GM13976 (cell line): ENCODE data around the gene KRCC1.

Experiments
- DNase-seq: peaks from one replicate; pipeline ENCODE4 v3.0.0; 2012; ENCODE audit warnings: low spot score
- CTCF ChIP-seq: IDR thresholded peaks from 2 replicates; pipeline ENCODE4 v1.5.1; 2012; ENCODE audit warnings: borderline replicate concordance, mild to moderate bottlenecking; ENCODE audit not compliant: insufficient read depth; ENCODE audit errors: extremely low read depth, missing control alignments, control extremely low read depth
- in situ Hi-C: fragments of 300-500 bp; cut with MboI; formaldehyde crosslinking; loops from one replicate; pipeline ENCODE4 v1.12.0; 2022; ENCODE audit warnings: low sequenced_read_pairs, mixed read lengths, inconsistent platforms; ENCODE audit not compliant: unreplicated experiment

The KRCC1 gene

GRCh38 chr2:88038263-88039105 lies 17.1 kb downstream of the KRCC1 start:
- in situ Hi-C loops: no loop called here
- TF ChIP-seq CTCF: no peak

GRCh38 chr2:88036606-88037005 lies 19.0 kb downstream of the KRCC1 start:
- in situ Hi-C loops: no loop called here
- DNase-seq: no peak
- no peak for TF ChIP-seq CTCF

More at GRCh38 chr2:88038263-88039105, 17.1 kb downstream of the KRCC1 start:
- DNase-seq: no peak

- in situ Hi-C loops: no loop called here
- DNase-seq: no peak
- TF ChIP-seq CTCF: no peak
Observed at GRCh38 chr2:88036182-88036581, 19.4 kb downstream of the KRCC1 start.

- in situ Hi-C loops: no loop called here
- no peak for DNase-seq
- no peak for TF ChIP-seq CTCF
Observed at GRCh38 chr2:88032070-88032702, 23.4 kb downstream of the KRCC1 start.

GRCh38 chr2:88028931-88029330 lies 26.7 kb downstream of the KRCC1 start:
- no peak for TF ChIP-seq CTCF
- in situ Hi-C loops: no loop called here
- no peak for DNase-seq

- TF ChIP-seq CTCF: no peak
- in situ Hi-C loops: no loop called here
- no peak for DNase-seq
Observed at GRCh38 chr2:88027697-88028389, 27.7 kb downstream of the KRCC1 start.
